ENCODE measurements around the gene COA8.

DNA sequence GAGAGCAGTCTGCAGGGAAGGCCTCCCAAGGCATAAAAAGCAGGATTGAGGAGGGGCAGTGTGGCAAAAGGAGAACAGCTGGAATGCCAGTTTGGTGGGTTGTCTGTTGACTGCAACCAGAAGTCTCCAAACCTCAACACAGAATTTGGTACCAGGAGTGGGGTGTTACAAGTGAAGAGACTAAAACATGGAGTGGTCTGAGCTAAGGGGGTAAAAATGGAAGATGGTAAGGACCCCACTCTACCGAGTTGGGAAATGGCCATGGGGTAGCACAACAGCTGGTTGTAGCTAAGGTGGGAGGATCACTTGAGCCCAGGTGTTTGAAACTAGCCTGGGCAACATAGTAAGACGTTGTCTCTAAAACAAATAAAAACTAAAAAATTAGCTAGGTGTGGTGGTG, 48.5 kb downstream of the COA8 start:
- TF ChIP-seq GATA2 (IDR thresholded peaks at IDR 0.05; ENCODE audit: low read depth, low read length) = no peak
- TF ChIP-seq GATA3 (IDR thresholded peaks at IDR 0.05; ENCODE audit: low read depth, low read length) = no peak
